ENCODE results near the gene PAPOLG. TPM values are rescaled to one million over a fixed set of nuclear protein-coding genes. Genes with fewer than 3 reads are reported as not detected.

The PAPOLG gene
- total and polyA plus RNA-seq, 2 donors (not counting 1 experiment from before 2014, with no cell fraction given) = 9.4 to 27.5 TPM

DNA sequence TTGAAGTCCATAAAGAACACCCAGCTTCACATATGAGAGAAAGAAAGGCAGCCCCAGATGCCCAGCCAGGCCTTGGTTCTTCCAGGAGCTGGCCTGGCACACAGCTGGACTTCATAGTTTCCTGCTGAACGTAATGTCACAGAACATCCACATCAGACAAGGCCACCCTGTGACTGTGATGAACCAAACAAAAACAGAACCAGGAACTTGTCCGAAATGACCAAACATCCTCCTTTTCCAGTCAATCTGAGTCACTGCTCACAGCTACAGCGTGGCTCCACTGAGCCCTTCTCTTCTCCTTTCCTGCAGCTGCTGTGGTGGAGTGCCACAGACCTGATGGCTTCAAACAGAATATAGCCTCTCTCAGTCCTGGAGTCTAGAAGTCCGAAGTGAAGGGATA lies 45.4 kb upstream of the PAPOLG start:
- 87% methylated on average over 4 of the region's 4 CpGs for WGBS (ENCODE audit: insufficient coverage)
- Histone ChIP-seq H3K79me2 (ENCODE audit: control insufficient read depth, insufficient read depth, low read length) (no peaks in the 10 kb centered on the region), H3K4me1 (ENCODE audit: control insufficient read depth in 2 of 2, insufficient read depth in 2 of 2, low read length in 2 of 2) (no peaks in the 10 kb centered on the region), H3K36me3 (replicated peaks in 1 of 2; ENCODE audit: control extremely low read depth in 1 of 2, control insufficient read depth in 1 of 2, extremely low read depth in 1 of 2, insufficient read depth in 2 of 2, low read length in 1 of 2) (no peaks in the 10 kb centered on the region), H3K27me3 (replicated peaks in 1 of 4; ENCODE audit: control extremely low read depth in 1 of 4, control insufficient read depth in 3 of 4, insufficient read depth in 4 of 4, low read length in 3 of 4) (no peaks in the 10 kb centered on the region), H3K27ac (ENCODE audit: low read length in 2 of 2) (no peak overlapping the region), H2AFZ (ENCODE audit: insufficient read depth, low read depth, low read length, poor library complexity, severe bottlenecking) (no peak overlapping the region), H4K20me1 (ENCODE audit: control insufficient read depth, insufficient read depth, low read length, poor library complexity, severe bottlenecking) (no peaks in the 10 kb centered on the region), H3K4me3 (ENCODE audit: control extremely low read depth in 1 of 5, extremely low read depth in 1 of 5, insufficient read depth in 1 of 5, low read depth in 2 of 5, low read length in 4 of 5) (no peak overlapping the region), H3K4me2 (replicated peaks; ENCODE audit: low read depth, low read length, poor library complexity, severe bottlenecking) (no peak overlapping the region), H3K9me3 (ENCODE audit: control extremely low read depth in 1 of 3, control insufficient read depth in 2 of 3, insufficient read depth in 1 of 3, low read length in 2 of 3) (no peaks in the 10 kb centered on the region), H3K9ac (ENCODE audit: low read length) (no peak overlapping the region)
- H3K27me3 Mint-ChIP-seq = peaks cover 18% of the 10 kb centered on the region
- H3K4me1 Mint-ChIP-seq = no peaks in the 10 kb centered on the region
- TF ChIP-seq EZH2 (IDR thresholded peaks at IDR 0.05; ENCODE audit: borderline replicate concordance, insufficient read depth, low read depth, low read length, poor library complexity, severe bottlenecking) = no peak
- TF ChIP-seq, protein P1, sequence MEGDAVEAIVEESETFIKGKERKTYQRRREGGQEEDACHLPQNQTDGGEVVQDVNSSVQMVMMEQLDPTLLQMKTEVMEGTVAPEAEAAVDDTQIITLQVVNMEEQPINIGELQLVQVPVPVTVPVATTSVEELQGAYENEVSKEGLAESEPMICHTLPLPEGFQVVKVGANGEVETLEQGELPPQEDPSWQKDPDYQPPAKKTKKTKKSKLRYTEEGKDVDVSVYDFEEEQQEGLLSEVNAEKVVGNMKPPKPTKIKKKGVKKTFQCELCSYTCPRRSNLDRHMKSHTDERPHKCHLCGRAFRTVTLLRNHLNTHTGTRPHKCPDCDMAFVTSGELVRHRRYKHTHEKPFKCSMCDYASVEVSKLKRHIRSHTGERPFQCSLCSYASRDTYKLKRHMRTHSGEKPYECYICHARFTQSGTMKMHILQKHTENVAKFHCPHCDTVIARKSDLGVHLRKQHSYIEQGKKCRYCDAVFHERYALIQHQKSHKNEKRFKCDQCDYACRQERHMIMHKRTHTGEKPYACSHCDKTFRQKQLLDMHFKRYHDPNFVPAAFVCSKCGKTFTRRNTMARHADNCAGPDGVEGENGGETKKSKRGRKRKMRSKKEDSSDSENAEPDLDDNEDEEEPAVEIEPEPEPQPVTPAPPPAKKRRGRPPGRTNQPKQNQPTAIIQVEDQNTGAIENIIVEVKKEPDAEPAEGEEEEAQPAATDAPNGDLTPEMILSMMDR (IDR thresholded peaks at IDR 0.05) = no peak
- no peaks in the 10 kb centered on the region for H3K9me3 Mint-ChIP-seq (ENCODE audit: insufficient read depth)
- no peak overlapping the region for H3K4me3 Mint-ChIP-seq
- no peak for DNase-seq
- intact Hi-C loops (cut with micrococcal nuclease) = no loop called here
- ATAC-seq (ENCODE audit: low read depth) = no peak
- ChIA-PET CTCF (interaction anchor here (2.0 to 8.7 kb wide), 4 partner anchors 10 to 290 kb away, joined by 7 to 120 read pairs (median 11); no protein-coding TSS in a partner anchor), POLR2A (no interaction called here)
- H3K27ac Mint-ChIP-seq = no peak overlapping the region

DNA sequence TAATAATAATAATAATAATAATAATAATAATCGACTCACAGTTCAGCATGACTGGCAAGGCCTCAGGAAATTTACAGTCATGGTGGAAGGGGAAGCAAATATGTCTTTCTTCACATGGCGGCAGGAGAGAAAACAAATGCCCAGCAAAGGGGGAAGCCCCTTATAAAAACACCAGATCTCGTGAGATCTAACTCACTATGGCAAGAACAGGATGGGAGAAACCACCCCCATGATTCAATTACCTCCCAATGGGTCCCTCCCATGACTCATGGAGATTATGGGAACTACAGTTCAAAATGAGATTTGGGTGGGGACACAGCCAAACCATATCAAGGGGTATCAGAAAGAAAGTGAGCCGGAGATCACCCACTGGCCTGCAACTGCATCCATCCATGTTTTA lies 40.5 kb upstream of the PAPOLG start:
- Histone ChIP-seq H3K79me2 (ENCODE audit: control insufficient read depth, insufficient read depth, low read length) (no peaks in the 10 kb centered on the region), H3K27me3 (replicated peaks in 1 of 4; ENCODE audit: control extremely low read depth in 1 of 4, control insufficient read depth in 3 of 4, insufficient read depth in 4 of 4, low read length in 3 of 4) (no peaks in the 10 kb centered on the region), H3K36me3 (replicated peaks in 1 of 2; ENCODE audit: control extremely low read depth in 1 of 2, control insufficient read depth in 1 of 2, extremely low read depth in 1 of 2, insufficient read depth in 2 of 2, low read length in 1 of 2) (no peaks in the 10 kb centered on the region), H3K9me3 (ENCODE audit: control extremely low read depth in 1 of 3, control insufficient read depth in 2 of 3, insufficient read depth in 1 of 3, low read length in 2 of 3) (no peaks in the 10 kb centered on the region), H3K4me1 (ENCODE audit: control insufficient read depth in 2 of 2, insufficient read depth in 2 of 2, low read length in 2 of 2) (no peaks in the 10 kb centered on the region), H2AFZ (ENCODE audit: insufficient read depth, low read depth, low read length, poor library complexity, severe bottlenecking) (no peak overlapping the region), H3K4me2 (replicated peaks; ENCODE audit: low read depth, low read length, poor library complexity, severe bottlenecking) (no peak overlapping the region), H4K20me1 (ENCODE audit: control insufficient read depth, insufficient read depth, low read length, poor library complexity, severe bottlenecking) (no peaks in the 10 kb centered on the region), H3K9ac (ENCODE audit: low read length) (no peak overlapping the region), H3K27ac (ENCODE audit: low read length in 2 of 2) (no peak overlapping the region), H3K4me3 (ENCODE audit: control extremely low read depth in 1 of 5, extremely low read depth in 1 of 5, insufficient read depth in 1 of 5, low read depth in 2 of 5, low read length in 4 of 5) (no peak overlapping the region)
- intact Hi-C loops (cut with micrococcal nuclease) = no loop called here
- POLR2A ChIA-PET = no interaction called here
- Mint-ChIP-seq H3K27me3 (peaks cover 13% of the 10 kb centered on the region), H3K9me3 (ENCODE audit: insufficient read depth) (no peaks in the 10 kb centered on the region), H3K4me1 (no peaks in the 10 kb centered on the region), H3K27ac (no peak overlapping the region), H3K4me3 (no peak overlapping the region)
- DNase-seq = no peak
- TF ChIP-seq EZH2 (IDR thresholded peaks at IDR 0.05; ENCODE audit: borderline replicate concordance, insufficient read depth, low read depth, low read length, poor library complexity, severe bottlenecking) = no peak
- TF ChIP-seq, protein P1 (IDR thresholded peaks at IDR 0.05) = no peak
- CTCF ChIA-PET = no interaction called here
- WGBS (ENCODE audit: insufficient coverage) = no CpG with 5 or more reads among the region's 4 CpGs
- no peak for ATAC-seq (ENCODE audit: low read depth)

Data from B cell (primary cell).